ENCODE results near the gene MSH5.

Gene MSH5

DNA sequence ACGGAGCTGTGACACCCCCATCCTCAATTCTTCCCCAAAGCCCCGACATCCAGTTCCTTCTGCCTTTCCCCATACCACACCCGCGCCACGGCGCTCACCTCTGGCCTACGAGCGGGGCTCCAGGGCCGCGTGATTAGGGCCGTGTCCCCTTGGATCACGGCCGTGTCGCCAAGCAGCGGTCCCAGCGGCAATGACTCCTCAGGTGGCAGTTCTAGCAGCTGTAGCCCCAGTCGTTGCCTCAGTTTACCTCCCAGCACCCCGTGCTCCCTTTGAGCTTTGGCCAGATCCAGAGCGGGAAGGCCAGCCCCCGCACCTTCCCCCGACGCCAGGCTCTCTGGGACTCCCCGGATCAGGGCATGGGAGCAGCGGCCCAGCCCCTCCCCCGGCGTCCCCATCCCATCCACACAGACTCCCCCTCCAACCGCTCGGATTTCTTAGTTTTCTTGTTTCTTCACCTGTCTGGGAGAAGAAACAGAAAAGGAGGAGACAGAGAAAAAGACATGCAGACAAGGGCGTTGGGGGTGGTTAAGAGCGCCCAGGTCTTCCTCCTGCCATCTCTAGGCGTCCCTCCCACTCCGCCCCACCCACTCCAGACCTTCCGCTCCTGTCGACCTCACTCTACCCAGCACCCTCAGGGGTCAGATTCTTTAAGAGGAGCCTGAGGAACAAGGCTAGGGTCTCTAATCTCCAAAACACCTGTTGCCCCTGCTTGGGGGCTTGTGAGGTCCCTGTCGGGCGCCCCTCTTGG lies 10.9 kb upstream of the MSH5 start, which contains the start of gene DDAH2:
Gene DDAH2, minus strand, starts transcription at position 533 of the 748 bp plus-strand sequence. Its CDS starts 138 bp downstream, at position 395.
- no peak for DNase-seq (ENCODE audit: low read depth, low spot score)
- H3K27ac ChIP-seq: peak within 1 kb of the TSS; percentile 67

DNA sequence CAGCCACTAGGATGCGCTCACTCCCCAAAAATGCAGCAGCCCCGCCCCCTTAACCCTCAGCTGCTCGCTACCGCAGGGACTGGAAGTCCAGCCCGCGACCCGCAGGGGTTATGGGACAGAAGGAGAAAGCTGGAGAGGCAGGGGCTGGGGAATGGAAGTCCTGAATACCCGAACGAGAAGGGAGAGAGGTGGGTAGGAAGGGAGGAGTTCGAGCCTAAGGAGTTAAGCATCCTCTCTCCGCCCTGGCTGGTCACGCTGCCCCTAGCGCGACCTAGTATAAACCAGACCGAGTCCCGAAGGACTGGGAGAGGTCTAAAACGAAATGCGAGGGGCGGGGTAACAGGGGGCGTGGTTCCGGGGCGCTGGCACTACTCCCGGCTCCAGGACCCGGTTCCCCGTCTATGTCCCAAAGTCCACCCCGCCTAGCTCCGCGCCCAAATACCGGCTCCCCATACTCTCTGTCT lies 10.3 kb upstream of the MSH5 start:
- H3K27ac ChIP-seq: peak overlapping the region; percentile 67
- DNase-seq (ENCODE audit: low read depth, low spot score): no peak

DNA sequence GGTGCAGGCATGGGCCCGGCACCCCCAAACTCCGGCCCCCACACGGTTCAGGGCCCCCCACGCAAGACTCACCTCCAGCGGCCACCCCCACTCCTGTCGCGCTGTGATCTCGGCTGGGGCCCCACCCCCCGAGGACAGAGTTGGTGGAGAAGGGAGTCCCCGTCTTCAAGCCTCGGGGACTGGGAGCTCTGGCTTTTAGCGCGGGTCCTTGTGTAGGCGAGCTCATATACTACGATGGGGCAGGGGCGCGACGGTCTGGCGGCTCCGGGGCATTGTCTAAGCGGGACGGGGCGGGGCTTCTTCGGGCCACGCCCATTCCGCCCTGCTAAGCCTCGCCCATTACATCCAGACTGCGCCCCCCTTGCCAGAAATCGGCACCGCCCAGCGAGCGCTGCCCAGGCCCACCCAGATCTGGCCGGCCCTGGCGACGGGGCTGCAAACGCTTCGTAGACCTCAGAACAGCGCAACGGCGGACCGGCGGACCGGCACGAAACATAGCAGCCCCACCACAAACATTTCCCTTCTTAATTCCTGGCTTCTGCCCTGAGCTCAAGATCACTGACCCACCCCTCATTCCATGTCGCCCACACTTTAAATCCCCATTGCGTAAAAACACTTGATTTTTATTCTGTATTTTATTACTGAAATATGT lies 9.7 kb upstream of the MSH5 start:
- no peak for DNase-seq (ENCODE audit: low read depth, low spot score)
- H3K27ac ChIP-seq: peak overlapping the region; percentile 67

DNA sequence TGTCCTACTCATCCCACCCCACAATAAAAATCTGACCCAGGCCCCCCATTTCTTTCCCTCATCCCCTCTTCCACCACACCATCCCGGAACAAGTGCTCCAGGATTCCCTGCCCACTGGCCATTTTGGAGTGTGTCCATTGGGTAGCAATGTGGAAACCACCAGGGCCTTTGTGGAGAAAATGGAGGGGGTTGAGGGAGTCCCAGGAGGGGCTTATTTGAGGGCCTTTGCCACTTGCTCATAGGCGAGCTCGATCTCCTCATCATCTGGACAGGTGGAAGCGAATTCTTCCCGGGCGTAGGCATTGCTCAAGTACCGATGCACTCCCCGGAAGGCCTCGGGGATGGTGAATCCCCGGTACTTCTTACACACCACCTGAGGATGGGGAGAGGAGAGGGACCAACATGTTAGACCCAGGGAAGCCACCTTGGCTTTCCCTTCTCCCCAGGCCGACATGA lies 9.1 kb upstream of the MSH5 start:
- peak overlapping the region; percentile 67 for H3K27ac ChIP-seq
- no peak for DNase-seq (ENCODE audit: low read depth, low spot score)

DNA sequence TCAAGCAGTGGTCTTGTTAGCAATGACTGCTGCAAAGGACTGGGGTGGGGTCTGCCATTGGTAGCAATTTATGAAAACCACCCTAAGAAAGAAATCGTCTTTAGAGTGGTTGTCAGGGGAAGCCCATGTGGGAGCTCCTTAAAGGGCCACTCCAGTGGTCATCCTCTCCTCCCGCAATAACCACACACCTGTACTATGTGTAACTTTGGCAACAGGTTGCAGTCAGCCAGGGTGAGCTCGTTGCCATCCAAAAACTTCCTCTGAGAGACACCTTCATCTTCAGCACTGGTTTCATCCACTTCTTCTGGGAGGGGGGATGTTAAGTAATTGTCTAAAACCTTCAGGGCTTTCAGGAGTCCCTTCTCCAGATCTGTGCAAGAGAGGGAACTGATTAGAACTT lies 7.8 kb upstream of the MSH5 start:
- no peak for DNase-seq (ENCODE audit: low read depth, low spot score)
- no peak overlapping the region for H3K27ac ChIP-seq

DNA sequence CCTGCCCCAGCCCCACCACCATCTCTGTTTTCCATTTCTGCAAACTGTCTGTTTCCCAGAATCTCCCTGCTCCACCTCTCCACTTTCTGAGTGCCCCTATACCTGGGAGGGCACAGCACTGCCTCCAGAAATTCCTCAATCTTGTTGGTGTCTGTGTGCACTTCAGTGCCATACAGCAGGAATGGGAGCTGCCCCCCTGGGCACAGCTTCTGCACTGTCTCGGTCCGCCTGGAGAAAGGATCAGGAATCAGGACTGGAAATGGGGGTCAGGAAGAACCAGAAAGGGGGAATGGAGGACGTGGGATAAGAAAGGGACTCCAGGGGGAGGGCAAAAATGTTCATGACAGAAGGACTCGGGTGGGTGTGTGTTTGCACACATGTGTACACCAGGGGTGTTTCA lies 6.1 kb upstream of the MSH5 start:
- DNase-seq (ENCODE audit: low read depth, low spot score): no peak
- H3K27ac ChIP-seq: peak overlapping the region; percentile 96

DNA sequence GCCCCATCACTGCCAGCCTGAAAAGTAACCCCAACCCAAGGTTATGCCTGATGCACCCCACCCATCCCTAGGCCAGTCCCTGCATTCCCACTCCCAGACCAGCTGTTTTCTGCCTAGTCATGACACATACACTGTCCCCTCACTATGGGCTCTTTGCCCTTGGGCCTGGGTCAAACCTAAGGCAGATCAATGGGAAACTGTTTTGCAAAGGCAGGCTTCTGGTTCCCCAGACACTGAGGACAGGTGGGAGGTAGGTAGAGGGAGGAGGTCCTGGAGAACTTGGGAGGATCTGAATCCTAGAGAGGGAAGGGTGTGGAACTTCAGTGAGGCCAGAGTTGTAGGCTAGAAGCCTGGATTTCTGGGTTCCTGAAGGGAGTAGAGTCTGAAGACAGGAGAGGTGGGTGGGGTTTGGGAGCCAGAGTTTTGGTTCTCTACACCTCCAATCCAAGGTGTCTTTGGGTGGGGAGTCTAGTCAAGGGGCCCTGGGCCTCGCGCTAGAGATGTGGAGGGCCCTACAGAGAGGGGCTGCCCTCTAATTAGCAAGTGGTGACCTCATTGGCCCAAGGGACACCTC lies 5.5 kb upstream of the MSH5 start:
- no peak for DNase-seq (ENCODE audit: low read depth, low spot score)
- H3K27ac ChIP-seq: peak overlapping the region; percentile 96

DNA sequence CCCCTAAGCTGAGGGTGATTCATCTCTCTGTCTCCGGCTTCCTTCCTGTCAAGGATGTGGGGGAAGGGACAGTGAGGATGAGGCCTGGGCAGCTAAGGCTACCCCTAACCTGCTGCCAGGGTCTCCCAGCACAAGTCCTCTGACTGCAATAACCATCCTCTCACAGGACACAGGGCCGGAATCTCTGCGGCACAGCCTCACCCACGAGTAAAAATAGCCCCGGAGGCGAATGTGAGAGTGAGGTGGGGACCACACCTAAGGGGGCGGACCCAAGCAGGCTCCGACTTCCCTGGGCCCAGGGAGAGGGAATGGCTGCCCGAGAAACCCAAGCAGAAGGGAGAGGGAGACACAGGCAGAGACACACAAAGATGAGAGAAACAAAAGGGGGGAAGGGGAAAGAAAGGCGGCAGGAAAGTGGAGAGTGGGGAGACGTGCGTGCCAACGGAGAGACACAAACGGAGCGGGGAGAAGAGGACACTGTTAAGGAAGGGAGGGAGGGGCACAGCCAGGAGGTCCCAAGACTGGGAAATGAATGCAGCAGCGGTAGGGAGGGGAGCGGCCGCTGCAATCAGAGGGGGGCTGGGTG lies 4.9 kb upstream of the MSH5 start:
- no peak for DNase-seq (ENCODE audit: low read depth, low spot score)
- peak overlapping the region; percentile 96 for H3K27ac ChIP-seq

DNA sequence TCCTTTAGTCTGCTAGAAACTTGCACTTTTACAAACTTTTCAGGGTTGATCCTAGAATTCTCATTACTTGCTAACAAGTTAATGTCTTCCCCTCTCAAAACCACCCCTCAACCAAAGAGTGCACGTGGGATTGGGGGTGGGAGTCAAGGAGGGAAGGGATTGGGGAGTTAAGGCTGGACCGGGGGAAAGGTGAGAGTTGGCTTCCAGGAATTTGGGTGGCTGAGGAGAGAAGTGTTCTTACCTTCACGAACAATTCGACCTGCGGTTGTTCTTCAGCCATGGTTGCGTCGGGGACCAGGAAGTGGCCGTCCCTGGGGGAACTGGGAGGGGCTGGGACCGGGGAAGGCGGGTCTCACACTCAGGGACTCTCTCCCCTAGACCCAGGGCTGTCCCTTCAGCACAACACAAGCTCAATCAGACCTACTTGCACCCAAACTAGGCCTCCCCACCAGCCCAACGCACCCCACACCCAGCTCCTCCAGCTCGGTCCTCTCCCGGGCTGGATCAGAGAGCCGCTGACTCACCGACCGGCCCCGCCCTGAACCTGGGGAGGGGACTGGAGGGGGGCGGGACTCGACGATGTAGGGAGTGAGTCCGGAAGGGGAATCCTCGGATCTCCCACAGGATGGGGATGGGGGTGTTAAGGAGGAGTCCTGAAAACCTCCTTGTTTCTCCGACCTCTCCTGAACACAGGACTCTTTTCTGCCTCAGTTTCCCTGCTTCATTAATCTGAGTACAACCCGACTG lies 3.6 kb upstream of the MSH5 start, which contains the start of gene CLIC1:
Gene CLIC1, minus strand, starts transcription at position 510 of the 747 bp plus-strand sequence. Its CDS starts 230 bp downstream, at position 280.
- DNase-seq (ENCODE audit: low read depth, low spot score): no peak
- H3K27ac ChIP-seq: peak within 1 kb of the TSS; percentile 96

DNA sequence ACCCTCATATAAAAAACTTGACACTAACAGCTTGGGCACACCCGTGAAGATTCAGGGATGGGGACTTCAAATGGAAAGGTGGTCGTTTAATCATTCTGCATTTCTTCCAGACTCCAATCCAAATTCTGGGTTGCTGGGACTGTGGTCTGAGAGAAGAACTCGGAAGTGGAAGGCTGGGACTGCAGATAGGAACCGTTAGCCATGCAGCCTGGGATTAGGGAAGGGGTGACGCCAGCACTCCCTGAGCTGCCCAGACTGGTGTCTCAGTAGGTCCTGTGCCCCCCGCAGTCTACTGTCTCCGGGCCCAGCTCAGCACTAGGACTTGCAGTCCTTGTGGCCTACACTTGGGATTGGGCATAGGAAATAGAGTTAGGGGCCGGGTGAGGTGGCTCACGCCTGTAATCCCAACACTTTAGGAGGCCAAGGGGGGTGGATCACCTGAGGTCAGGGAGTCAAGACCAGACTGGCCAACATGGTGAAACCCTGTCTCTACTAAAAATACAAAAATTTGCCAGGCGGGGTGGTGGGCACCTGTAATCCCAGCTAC lies 3.0 kb upstream of the MSH5 start:
- DNase-seq (ENCODE audit: low read depth, low spot score): no peak
- H3K27ac ChIP-seq: peak overlapping the region; percentile 96

DNA sequence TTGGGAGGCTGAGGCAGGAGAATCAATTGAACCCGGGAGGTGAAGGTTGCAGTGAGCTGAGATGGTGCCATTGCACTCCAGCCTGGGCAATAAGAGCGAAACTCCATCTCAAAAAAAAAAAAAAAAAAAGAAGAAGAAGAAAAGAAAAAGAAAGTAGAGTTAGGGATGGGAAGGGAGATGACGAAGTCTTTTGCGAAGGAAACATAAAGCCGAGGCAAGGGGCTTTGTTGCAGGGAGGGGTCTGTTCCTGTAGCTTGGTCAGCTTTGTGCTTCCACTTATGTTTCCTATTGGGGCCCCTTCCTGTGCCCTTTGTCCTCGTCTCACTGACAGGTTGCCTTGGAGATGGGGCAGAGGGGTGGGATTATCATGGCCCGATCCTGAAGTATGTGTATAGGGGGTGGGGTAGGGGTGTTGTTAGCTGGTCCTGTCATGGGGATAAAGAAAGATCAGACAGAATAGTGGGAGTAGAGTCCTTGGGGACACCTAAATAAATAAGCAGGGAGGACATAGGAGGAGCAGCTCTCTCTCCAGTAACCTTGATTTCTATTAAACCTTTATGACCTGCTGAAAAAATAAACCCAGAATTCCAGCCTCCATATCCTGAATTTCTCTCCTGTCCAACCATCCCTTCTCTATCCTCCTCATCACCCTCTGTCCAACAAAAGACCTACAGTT lies 2.4 kb upstream of the MSH5 start:
- H3K27ac ChIP-seq: peak overlapping the region; percentile 96
- no peak for DNase-seq (ENCODE audit: low read depth, low spot score)

DNA sequence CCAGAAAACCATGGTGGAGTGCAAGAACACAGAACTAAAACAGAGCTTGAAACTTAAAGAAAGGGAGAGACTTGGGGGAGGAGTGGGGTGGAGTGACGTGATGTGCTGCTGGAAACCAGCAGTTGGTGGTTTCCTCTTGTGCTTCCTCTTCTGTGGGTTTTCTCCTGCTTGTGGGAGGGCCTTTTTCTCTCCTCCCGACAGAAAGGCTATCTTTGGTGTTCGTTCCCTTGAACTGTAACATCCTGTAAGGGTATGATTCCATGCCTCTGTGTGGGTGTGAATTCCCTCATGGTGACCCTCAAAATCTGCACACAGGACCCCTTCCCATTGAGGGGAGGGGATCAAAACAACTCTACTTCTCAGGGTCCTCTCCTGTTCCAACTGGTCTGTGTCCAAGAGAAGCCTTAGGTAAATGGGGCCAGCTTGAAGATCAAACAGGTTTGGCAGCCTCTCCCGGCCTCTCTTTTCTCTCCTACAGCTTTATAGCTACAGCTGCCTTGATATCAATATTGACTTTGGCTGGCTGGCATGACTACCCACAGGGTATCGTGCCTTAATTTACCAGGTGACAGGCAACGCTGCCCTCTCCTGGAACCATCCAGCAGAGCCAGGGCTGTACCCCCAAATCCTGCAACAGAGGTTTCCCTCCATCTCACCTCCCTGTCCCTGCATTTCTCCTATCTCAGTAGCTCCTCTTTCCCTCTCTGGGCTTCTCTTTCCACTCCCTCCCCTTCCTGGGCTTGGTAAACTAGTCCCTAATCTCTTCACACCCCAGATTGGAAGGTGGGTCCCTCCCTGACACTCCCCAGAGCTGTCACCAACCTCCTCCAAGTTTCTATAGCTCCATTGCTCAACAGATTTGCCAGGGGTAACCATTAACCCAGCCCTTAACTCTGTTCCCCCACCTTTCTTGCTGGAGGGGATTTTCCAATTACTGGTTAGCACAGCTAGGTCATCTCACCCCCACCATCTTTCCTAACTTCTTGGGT lies 1.5 kb upstream of the MSH5 start:
- DNase-seq (ENCODE audit: low read depth, low spot score): no peak
- H3K27ac ChIP-seq: peak overlapping the region; percentile 96

DNA sequence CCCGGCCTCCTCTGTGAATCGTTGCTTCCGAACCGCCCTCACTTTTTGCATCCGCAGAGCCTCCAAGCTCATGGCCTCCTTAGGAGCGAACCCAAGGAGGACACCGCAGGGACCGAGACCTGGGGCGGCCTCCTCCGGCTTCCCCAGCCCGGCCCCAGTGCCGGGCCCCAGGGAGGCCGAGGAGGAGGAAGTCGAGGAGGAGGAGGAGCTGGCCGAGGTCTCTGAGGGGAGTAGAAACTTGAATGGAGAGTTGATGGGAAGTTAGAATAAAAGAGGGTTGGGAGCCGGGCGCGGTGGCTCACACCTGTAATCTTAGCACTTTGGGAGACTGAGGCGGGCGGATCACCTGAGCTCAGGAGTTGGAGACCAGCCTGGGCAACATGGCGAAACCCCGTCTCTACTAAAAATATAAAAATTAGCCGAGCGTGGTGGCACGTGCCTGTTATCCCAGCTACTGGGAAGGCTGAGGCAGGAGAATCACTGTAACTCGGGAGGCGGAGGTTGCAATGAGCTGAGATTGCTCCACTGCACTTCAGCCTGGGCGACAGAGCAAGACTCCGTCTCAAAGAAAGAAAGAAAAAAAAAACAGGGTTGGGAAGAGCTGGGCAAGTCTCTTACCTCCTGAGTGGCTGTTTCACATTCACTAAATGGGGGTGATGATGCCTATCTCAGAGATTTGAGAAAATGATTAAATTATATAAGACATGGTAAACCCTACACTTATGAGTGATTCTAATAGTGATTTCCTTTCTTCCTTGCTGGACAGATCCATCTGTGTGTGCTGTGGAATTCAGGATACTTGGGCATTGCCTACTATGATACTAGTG lies 805 bp downstream of the MSH5 start:
- no peak for DNase-seq (ENCODE audit: low read depth, low spot score)
- peak overlapping the region; percentile 43 for H3K27ac ChIP-seq

DNA sequence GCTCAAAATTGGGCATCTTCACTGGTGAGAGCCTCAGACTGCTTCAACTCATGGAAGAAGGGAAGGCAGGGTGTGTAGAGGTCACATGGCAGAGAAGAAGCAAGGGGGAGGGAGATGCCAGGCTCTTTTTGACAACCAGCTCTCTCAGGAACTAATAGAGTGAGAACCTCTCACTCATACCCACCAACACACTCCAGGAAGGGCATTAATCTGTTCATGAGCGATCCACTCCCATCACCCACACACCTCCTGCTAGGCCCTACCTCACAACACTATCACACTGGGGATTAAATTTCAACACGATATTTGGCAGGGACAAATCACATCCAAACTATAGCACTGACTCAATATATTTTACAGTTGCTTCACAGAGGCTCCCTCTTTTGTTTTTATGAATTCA lies 2.0 kb downstream of the MSH5 start:
- no peak for DNase-seq (ENCODE audit: low read depth, low spot score)

DNA sequence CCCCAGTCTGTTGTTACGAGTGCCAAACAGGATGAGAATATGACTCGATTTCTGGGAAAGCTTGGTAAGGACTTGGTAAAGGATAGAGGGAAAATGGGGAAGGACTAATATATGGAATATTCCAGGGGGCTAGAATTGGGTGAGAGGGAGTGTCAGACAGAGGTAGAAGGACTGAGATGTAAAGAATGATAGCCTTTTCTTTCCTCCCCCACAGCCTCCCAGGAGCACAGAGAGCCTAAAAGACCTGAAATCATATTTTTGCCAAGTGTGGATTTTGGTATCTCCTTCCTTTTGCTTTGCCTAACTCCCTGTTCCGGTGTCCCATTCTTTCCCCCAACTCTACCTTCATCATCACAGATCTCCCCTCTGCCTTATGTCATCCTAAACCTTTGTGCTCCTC lies 3.1 kb downstream of the MSH5 start:
- no peak for DNase-seq (ENCODE audit: low read depth, low spot score)
- no peak overlapping the region for H3K27ac ChIP-seq

More for the DNA sequence above, 2.0 kb downstream of the MSH5 start:
- no peak overlapping the region for H3K27ac ChIP-seq

DNA sequence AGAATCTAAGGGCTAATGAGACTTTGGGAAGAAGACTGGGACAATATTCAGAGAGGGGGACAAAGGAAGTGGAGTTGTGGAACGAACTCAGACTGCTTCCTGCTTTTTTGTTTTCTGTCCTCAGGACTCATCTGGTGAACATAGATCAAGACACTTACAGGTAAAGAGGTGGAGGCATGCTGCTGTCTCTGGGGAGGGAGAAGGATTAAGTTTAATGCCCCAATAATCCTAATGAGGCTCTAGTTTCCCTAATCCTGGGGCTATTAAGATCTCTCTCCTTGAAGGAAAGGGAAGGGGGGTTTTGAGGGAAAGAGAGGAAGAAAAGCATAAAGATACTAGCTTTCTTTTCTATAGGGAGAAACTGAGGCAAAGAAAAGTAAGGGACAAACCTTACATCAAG lies 4.6 kb downstream of the MSH5 start:
- H3K27ac ChIP-seq: no peak overlapping the region
- DNase-seq (ENCODE audit: low read depth, low spot score): no peak

DNA sequence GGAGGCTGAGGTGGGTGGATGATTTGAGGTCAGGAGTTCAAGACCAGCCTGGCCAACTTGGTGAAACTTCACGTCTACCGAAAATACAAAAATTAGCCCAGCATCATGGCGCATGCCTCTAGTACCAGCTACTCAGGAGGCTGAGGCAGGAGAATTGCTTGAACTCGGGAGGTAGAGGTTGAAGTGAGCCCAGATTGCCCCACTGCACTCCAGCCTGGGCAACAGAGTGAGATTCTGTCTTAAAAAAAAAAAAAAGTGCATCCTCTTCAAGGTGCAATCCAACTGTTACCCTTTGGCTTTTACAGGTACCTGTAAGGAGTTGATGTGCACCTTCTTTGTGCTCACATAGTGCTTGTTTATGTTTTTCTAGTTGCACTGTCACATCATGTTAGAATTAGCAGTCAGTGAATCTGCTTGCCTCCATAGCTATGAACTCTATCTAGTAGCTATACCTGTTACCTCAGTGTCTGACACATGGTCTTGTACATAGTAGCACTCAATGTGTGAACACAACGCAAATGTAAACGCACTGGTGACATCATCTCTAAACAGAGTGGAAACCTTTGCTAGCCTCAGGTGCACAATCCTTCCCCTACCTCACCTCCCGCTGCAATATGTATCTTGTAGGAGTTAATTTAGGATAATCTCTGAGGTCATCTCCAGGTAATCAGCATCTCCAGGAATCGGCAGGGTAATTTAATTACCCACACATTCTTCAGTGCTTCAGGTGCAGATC lies 9.7 kb downstream of the MSH5 start:
- H3K27ac ChIP-seq: no peak overlapping the region
- no peak for DNase-seq (ENCODE audit: low read depth, low spot score)

Data from epithelial cell of prostate (primary cell).